Astrocyte of the cerebellum (primary cell): ENCODE measurements around the gene CTXN3.

Experiments used
- DNase-seq: peaks from one replicate; pipeline ENCODE4 v3.0.0-alpha.2; 2011; ENCODE audit warnings: low read depth
- H3K4me3 ChIP-seq: 2 replicates; pipeline ENCODE4 v1.5.1; 2011; ENCODE audit warnings: mild to moderate bottlenecking, low read depth, low read length, moderate library complexity
- in situ Hi-C: cut with HindIII; loops from 2 replicates; pipeline ENCODE4 v1.10.0; 2017; ENCODE audit warnings: low sequenced_read_pairs
- TF ChIP-seq, protein P1 (sequence below): IDR thresholded peaks from 2 replicates; pipeline ENCODE4 v1.5.1; 2012; ENCODE audit warnings: low read length, low read depth, moderate library complexity, mild to moderate bottlenecking; ENCODE audit errors: missing control alignments

CTXN3 gene

DNA sequence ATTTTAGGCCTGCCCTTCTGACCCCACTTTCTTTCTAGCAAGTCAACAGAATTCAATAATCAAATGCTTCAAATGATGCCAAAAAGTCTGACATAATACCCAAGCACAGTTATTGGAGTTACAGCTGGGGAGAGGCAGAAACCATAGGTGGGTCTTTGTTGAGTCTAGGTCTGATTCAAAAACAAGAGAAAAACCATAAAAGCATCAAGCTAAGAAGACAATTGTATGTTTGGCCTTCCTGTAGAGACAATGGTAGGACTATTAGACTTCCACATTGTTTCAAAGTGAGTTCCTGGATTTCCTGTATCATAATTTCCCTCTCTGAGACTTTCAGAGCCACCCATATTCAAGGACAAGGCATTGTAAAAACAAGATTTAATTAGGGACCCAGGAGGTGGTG, 37.5 kb downstream of the CTXN3 start:
- TF ChIP-seq, protein P1, sequence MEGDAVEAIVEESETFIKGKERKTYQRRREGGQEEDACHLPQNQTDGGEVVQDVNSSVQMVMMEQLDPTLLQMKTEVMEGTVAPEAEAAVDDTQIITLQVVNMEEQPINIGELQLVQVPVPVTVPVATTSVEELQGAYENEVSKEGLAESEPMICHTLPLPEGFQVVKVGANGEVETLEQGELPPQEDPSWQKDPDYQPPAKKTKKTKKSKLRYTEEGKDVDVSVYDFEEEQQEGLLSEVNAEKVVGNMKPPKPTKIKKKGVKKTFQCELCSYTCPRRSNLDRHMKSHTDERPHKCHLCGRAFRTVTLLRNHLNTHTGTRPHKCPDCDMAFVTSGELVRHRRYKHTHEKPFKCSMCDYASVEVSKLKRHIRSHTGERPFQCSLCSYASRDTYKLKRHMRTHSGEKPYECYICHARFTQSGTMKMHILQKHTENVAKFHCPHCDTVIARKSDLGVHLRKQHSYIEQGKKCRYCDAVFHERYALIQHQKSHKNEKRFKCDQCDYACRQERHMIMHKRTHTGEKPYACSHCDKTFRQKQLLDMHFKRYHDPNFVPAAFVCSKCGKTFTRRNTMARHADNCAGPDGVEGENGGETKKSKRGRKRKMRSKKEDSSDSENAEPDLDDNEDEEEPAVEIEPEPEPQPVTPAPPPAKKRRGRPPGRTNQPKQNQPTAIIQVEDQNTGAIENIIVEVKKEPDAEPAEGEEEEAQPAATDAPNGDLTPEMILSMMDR: no peak
- no peak for DNase-seq
- no peak overlapping the region for H3K4me3 ChIP-seq
- in situ Hi-C loops: no loop called here

DNA sequence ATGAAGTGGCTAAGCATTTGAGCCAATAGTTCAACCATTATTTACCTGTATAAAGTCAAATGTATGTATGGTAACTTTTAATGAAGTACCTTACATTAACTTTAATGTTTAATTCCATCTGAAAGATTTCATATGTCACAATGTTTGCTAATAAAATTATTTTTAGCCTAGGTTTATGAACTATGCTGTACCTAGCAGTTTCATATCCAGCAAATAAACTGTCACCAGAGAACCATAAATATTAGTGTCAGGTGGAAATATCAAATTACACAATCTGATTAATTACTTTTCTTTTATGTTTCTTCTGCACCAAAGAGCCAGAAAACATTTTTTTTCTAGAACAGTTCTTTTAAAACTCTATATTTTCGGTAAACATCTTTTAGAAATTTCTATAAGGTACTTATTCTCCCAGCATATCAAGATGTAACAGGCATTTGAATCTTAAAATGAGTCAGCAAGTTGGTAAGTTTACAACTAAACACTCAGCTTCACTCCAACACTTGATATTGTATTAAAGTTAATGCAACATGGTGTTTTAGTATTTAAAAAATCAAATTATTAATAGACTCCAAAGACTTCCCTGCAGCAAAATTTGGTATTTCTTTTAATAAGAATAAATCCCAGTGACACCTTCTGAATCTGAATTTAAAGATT, 45.8 kb downstream of the CTXN3 start:
- in situ Hi-C loops: no loop called here
- no peak for DNase-seq
- H3K4me3 ChIP-seq: no peak overlapping the region
- TF ChIP-seq, protein P1: no peak

DNA sequence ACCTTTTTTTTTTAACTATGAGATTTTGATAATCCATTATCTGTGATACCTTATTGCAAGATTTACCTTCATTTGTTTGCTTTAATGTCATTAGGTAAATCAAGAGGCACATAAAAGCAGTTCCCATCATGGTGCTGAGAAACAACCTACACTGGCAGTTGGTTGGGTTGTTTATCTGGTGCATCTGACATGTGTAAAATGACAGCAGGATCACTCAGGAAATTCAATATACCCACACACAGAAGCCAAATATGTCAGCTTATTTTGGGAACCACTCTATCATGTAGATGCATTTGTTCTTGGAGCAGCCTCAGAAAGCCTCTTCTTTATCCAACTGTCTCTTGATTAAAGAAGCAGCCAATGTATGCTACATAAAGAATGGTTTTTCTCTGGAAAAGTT, 46.5 kb downstream of the CTXN3 start:
- DNase-seq: no peak
- TF ChIP-seq, protein P1: no peak
- in situ Hi-C loops: no loop called here
- H3K4me3 ChIP-seq: no peak overlapping the region

DNA sequence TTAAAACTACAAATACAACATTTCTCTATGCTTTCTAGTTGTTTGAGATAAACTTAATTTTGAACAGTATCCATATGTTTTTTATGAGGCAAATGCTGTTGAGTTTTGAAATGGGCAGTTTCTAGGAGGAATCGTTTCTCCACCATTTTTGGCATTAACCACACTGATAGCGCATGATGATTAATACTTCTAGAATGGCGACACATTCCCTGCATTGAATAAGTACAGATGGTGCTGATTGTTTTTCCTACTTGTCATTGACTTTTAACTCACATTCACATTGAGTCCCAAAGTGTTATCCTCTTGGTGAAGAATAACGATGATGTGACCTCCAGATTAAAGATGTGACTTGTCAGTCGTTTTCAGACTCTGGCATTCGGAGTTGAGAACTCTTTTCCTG, 47.8 kb downstream of the CTXN3 start:
- TF ChIP-seq, protein P1: no peak
- H3K4me3 ChIP-seq: no peak overlapping the region
- DNase-seq: no peak
- in situ Hi-C loops: no loop called here

DNA sequence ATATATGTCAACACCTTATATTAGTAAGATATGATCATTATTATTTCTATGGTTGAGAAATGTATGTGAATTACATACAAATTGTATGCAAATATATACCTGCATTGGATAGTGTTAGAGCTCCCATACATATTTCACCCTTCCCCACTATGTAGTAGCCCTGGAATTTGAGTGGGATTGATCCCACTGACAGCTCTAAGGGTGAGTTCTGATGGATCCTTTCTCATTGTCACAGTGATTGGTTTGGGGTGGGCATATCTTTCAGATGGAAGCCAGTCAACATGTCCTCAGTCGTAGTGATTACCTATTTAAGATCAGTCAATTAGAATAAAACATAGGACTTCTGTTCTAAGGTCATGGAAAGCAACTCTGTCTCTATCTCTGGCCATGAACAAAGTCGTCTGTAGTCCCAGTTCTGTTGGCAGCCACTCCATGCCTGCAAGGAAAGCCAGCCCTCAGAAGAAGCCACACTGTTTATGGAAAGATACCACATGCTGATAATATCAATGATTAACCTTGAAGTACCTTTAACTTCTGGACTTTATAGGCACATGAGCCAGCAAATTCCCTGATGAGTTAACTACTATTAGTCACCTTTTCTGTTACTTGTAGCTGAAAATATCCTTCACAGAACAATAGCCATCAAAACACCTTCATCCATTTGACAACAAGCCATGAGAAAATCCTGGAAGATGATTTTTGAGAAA, 49.2 kb downstream of the CTXN3 start:
- DNase-seq: peak; percentile 48
- in situ Hi-C loops: no loop called here
- TF ChIP-seq, protein P1: no peak
- H3K4me3 ChIP-seq: no peak overlapping the region

DNA sequence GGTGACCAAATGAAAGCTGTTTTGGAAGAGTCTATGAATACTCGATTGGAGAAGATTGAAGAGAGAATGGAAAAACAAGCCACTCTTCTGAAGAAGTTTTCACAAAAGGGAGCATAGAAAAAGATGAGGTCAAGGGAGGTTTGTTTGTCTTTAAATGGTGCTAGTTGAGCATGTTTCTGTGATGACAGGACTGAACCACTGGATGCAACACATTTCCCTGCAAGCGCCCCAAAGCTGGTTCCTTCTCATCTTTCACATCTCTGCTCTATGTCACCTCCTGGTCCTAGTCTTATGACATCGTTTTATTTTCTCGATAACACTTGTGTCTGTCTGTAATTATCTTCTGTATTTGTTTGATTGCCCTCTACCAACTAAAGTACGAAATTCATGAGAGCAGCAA, 50.5 kb downstream of the CTXN3 start:
- in situ Hi-C loops: no loop called here
- no peak for DNase-seq
- TF ChIP-seq, protein P1: no peak
- no peak overlapping the region for H3K4me3 ChIP-seq
